GM23338 (cell line): Measurements from ENCODE around the gene ZFYVE16. TPM values are rescaled to one million over a fixed set of nuclear protein-coding genes. Genes with fewer than 3 reads are reported as not detected.

ENCODE experiments used
- ATAC-seq: fragments of 200-7000 bp; cut with Tn5 transposase; 3 replicates; pipeline ENCODE4 v1.9.1; 2020
- DNase-seq: peaks from one replicate; pipeline ENCODE4 v3.0.0-alpha.2; 2015; ENCODE audit warnings: low spot score
- H2AFZ ChIP-seq: fragments of 200-600 bp; sonication (generic); 2 replicates; pipeline ENCODE4 v1.8.0; 2016; ENCODE audit warnings: antibody characterized with exemption, mild to moderate bottlenecking, moderate library complexity
- H3F3A ChIP-seq: fragments of 200-600 bp; sonication (generic); replicated peaks from 2 replicates; pipeline ENCODE4 v1.8.0; 2017; ENCODE audit warnings: antibody characterized with exemption, mixed run types, low read depth
- H3K27ac ChIP-seq: fragments of 200-600 bp; sonication (generic); 2 replicates; pipeline ENCODE4 v1.6.1; 2016; ENCODE audit warnings: low read depth
- H3K27me3 ChIP-seq: fragments of 200-600 bp; sonication (generic); 2 replicates; pipeline ENCODE4 v1.8.0; 2016; ENCODE audit warnings: mild to moderate bottlenecking, mixed run types, moderate library complexity; ENCODE audit not compliant: insufficient read depth
- H3K36me3 ChIP-seq: fragments of 200-600 bp; sonication (generic); 2 replicates; pipeline ENCODE4 v1.8.0; 2016; ENCODE audit warnings: mild to moderate bottlenecking; ENCODE audit not compliant: insufficient read depth
- H3K4me1 ChIP-seq: fragments of 200-600 bp; sonication (generic); 2 replicates; pipeline ENCODE4 v1.8.0; 2016; ENCODE audit warnings: mild to moderate bottlenecking, moderate library complexity; ENCODE audit not compliant: insufficient read depth
- H3K4me2 ChIP-seq: fragments of 200-600 bp; sonication (generic); 2 replicates; pipeline ENCODE4 v1.7.1; 2017; ENCODE audit warnings: mixed run types
- H3K4me3 ChIP-seq: fragments of 200-600 bp; sonication (generic); 2 replicates; pipeline ENCODE4 v1.6.1; 2016; ENCODE audit warnings: mixed run types
- H3K79me2 ChIP-seq: fragments of 200-600 bp; sonication (generic); replicated peaks from 2 replicates; pipeline ENCODE4 v1.8.0; 2017; ENCODE audit warnings: mild to moderate bottlenecking; ENCODE audit not compliant: insufficient read depth
- H3K9me2 ChIP-seq: fragments of 200-600 bp; sonication (generic); 2 replicates; pipeline ENCODE4 v1.8.0; 2017; ENCODE audit not compliant: insufficient read depth
- H4K20me1 ChIP-seq: fragments of 200-600 bp; sonication (generic); replicated peaks from 2 replicates; pipeline ENCODE4 v1.8.0; 2017; ENCODE audit warnings: mild to moderate bottlenecking; ENCODE audit not compliant: insufficient read depth
- H3K27ac Mint-ChIP-seq: 2 replicates; pipeline ENCODE4 v1.8.0; 2020; ENCODE audit warnings: inconsistent platforms, mild to moderate bottlenecking, moderate library complexity, mixed read lengths
- H3K27me3 Mint-ChIP-seq: 3 replicates; pipeline ENCODE4 v1.8.0; 2022; ENCODE audit warnings: low read depth, mild to moderate bottlenecking, moderate library complexity, mixed read lengths, inconsistent platforms; ENCODE audit not compliant: insufficient read depth, poor library complexity
- H3K36me3 Mint-ChIP-seq: 3 replicates; pipeline ENCODE4 v1.8.0; 2021; ENCODE audit warnings: low read depth, mild to moderate bottlenecking, inconsistent platforms, moderate library complexity, mixed read lengths
- H3K4me1 Mint-ChIP-seq: 3 replicates; pipeline ENCODE4 v1.8.0; 2020; ENCODE audit warnings: mild to moderate bottlenecking, inconsistent platforms, mixed read lengths
- H3K4me3 Mint-ChIP-seq: 3 replicates; pipeline ENCODE4 v1.8.0; 2021; ENCODE audit warnings: moderate library complexity, mild to moderate bottlenecking, inconsistent platforms, mixed read lengths
- H3K9me3 Mint-ChIP-seq: 3 replicates; pipeline ENCODE4 v1.8.0; 2020; ENCODE audit warnings: moderate library complexity, mild to moderate bottlenecking, inconsistent platforms, mixed read lengths
- EZH2 ChIP-seq: fragments of 200-600 bp; sonication (generic); IDR thresholded peaks from one replicate; pipeline ENCODE4 v1.8.0; 2017; ENCODE audit warnings: antibody characterized with exemption, mild to moderate bottlenecking, low read depth; ENCODE audit not compliant: unreplicated experiment
- EZH2phosphoT487 ChIP-seq: fragments of 200-600 bp; sonication (generic); IDR thresholded peaks from one replicate; pipeline ENCODE4 v1.8.1; 2018; ENCODE audit warnings: antibody characterized with exemption; ENCODE audit not compliant: unreplicated experiment
- JUNB ChIP-seq: IDR thresholded peaks from one replicate; pipeline ENCODE4 v1.6.1; 2016; ENCODE audit warnings: antibody characterized with exemption; ENCODE audit not compliant: unreplicated experiment
- NANOG ChIP-seq: IDR thresholded peaks from 2 replicates; pipeline ENCODE4 v1.6.1; 2016; ENCODE audit warnings: antibody characterized with exemption, borderline replicate concordance
- POLR2AphosphoS5 ChIP-seq: IDR thresholded peaks from 2 replicates; pipeline ENCODE4 v1.6.1; 2016; ENCODE audit warnings: antibody characterized with exemption, low read depth
- STAT1 ChIP-seq: IDR thresholded peaks from one replicate; pipeline ENCODE4 v1.6.1; 2016; ENCODE audit warnings: antibody characterized with exemption; ENCODE audit not compliant: unreplicated experiment
- ZNF114 ChIP-seq: fragments of 250-450 bp; sonication (Bioruptor Pico); IDR thresholded peaks from 2 replicates; pipeline ENCODE4 v1.5.0; 2020; ENCODE audit warnings: mild to moderate bottlenecking, moderate library complexity
- ZNF331 ChIP-seq: fragments of 250-450 bp; sonication (Bioruptor Pico); IDR thresholded peaks from 2 replicates; pipeline ENCODE4 v1.5.0; 2020; ENCODE audit warnings: low read depth, mild to moderate bottlenecking, moderate library complexity
- polyA plus RNA-seq: library from polyadenylated mRNA; unstranded; fragments of >200 nt; fragmentation: Nextera tagmentation; extraction: Ambion mirVana; gene quantifications from 2 replicates; pipeline ENCODE4 v1.2.1, GENCODE V29; 2016
- total RNA-seq: library from RNA; depleted of rRNA; stranded (reverse); fragments of >200 nt; shearing (Covaris generic); gene quantifications from 2 replicates; pipeline ENCODE4 v1.2.3, GENCODE V29; 2014
- TF ChIP-seq, protein P1 (sequence below): IDR thresholded peaks from 2 replicates; pipeline ENCODE4 v1.6.1; 2016; ENCODE audit warnings: antibody characterized with exemption
- TF ChIP-seq, protein P2 (sequence below): IDR thresholded peaks from one replicate; pipeline ENCODE4 v1.6.1; 2018; ENCODE audit warnings: antibody characterized with exemption; ENCODE audit not compliant: unreplicated experiment
- TF ChIP-seq, protein P3 (sequence below), 2 experiments: fragments of 200-600 bp in 1 of 2; sonication (generic) in 1 of 2; conservative IDR thresholded peaks; 2 replicates each; pipeline versions ENCODE4 v1.5.1 to v1.6.1; 2016 to 2017; ENCODE audit warnings: antibody characterized with exemption in 2 of 2, low read depth in 2 of 2, mild to moderate bottlenecking in 2 of 2, moderate library complexity in 1 of 2

The ZFYVE16 gene
- total and polyA plus RNA-seq, 2 experiments from 2014 or later = 24.2 to 26.6 TPM

DNA sequence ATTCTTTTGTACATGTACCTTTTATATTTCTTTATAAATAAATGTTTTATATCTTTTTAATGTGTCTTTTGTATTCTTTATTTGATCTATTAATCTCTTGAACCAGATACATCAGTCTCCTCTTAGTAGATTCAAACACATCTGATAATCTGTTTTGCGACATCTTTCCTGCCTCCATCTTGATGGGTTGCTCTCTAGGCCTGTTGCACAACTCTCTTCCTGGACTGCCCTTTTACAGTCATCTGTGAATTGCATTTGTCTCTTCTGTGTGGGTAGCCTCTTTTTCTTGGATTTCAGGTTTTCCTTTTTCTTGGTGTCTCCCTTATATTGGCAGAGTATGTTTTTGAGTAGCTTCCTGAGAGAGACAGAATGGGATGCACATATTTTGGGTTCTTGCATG lies 6.2 kb downstream of the ZFYVE16 start (continued):
- TF ChIP-seq, protein P1, sequence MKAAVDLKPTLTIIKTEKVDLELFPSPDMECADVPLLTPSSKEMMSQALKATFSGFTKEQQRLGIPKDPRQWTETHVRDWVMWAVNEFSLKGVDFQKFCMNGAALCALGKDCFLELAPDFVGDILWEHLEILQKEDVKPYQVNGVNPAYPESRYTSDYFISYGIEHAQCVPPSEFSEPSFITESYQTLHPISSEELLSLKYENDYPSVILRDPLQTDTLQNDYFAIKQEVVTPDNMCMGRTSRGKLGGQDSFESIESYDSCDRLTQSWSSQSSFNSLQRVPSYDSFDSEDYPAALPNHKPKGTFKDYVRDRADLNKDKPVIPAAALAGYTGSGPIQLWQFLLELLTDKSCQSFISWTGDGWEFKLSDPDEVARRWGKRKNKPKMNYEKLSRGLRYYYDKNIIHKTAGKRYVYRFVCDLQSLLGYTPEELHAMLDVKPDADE = no peak
- no peak for TF ChIP-seq NANOG
- no peak for TF ChIP-seq EZH2
- TF ChIP-seq POLR2AphosphoS5 = no peak
- TF ChIP-seq, protein P2, sequence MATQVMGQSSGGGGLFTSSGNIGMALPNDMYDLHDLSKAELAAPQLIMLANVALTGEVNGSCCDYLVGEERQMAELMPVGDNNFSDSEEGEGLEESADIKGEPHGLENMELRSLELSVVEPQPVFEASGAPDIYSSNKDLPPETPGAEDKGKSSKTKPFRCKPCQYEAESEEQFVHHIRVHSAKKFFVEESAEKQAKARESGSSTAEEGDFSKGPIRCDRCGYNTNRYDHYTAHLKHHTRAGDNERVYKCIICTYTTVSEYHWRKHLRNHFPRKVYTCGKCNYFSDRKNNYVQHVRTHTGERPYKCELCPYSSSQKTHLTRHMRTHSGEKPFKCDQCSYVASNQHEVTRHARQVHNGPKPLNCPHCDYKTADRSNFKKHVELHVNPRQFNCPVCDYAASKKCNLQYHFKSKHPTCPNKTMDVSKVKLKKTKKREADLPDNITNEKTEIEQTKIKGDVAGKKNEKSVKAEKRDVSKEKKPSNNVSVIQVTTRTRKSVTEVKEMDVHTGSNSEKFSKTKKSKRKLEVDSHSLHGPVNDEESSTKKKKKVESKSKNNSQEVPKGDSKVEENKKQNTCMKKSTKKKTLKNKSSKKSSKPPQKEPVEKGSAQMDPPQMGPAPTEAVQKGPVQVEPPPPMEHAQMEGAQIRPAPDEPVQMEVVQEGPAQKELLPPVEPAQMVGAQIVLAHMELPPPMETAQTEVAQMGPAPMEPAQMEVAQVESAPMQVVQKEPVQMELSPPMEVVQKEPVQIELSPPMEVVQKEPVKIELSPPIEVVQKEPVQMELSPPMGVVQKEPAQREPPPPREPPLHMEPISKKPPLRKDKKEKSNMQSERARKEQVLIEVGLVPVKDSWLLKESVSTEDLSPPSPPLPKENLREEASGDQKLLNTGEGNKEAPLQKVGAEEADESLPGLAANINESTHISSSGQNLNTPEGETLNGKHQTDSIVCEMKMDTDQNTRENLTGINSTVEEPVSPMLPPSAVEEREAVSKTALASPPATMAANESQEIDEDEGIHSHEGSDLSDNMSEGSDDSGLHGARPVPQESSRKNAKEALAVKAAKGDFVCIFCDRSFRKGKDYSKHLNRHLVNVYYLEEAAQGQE = no peak
- TF ChIP-seq STAT1 = no peak
- no peak for TF ChIP-seq JUNB

DNA sequence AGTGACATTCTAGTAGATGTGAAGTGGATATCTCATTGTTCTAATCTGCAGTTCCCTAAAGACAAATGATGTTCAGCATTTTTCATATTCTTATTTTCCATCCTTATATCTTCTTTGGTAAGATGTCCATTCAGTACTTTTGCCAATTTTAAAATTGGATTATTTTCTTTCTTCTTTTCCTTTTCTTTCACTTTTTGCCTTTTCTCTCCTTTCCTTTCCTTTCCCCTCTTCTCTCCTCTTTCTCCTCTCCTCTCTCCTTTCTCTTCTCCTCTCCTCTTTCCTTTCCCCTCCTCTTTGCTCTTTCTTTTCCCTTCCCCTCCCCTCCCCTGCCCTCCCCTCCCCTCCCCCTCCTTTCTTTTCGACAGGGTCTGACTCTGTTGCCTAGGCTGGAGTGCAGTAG lies 10.1 kb downstream of the ZFYVE16 start:
- 0 out of 2 replicates have a peak, but pooled peaks cover 5% of the 10 kb centered on the region for H3K36me3 ChIP-seq
- no peaks in the 10 kb centered on the region for H3K4me1 Mint-ChIP-seq
- no peaks in the 10 kb centered on the region for H3K27me3 Mint-ChIP-seq
- H3K4me3 ChIP-seq = no peak overlapping the region
- DNase-seq (no peak), ATAC-seq (no peak)
- H3F3A ChIP-seq = no peaks in the 10 kb centered on the region
- no peaks in the 10 kb centered on the region for H3K27me3 ChIP-seq
- H2AFZ ChIP-seq = no peak overlapping the region
- H3K27ac Mint-ChIP-seq = no peak overlapping the region
- no peak overlapping the region for H3K4me2 ChIP-seq
- no peak overlapping the region for H3K4me3 Mint-ChIP-seq
- no peak overlapping the region for H3K27ac ChIP-seq
- H3K9me2 ChIP-seq = no peaks in the 10 kb centered on the region
- no peaks in the 10 kb centered on the region for H3K4me1 ChIP-seq
- H3K36me3 Mint-ChIP-seq = peaks cover 29% of the 10 kb centered on the region
- H4K20me1 ChIP-seq = 0 out of 2 replicates have a peak, but pooled peaks cover 7% of the 10 kb centered on the region
- peaks cover 20% of the 10 kb centered on the region for H3K9me3 Mint-ChIP-seq
- H3K79me2 ChIP-seq = peaks cover 66% of the 10 kb centered on the region
- TF ChIP-seq JUNB (no peak), EZH2phosphoT487 (no peak), ZNF114 (CRISPR knock-in tag) (no peak), ZNF331 (CRISPR knock-in tag) (no peak), EZH2 (no peak)
- TF ChIP-seq, protein P2 = no peak
- TF ChIP-seq, protein P3, sequence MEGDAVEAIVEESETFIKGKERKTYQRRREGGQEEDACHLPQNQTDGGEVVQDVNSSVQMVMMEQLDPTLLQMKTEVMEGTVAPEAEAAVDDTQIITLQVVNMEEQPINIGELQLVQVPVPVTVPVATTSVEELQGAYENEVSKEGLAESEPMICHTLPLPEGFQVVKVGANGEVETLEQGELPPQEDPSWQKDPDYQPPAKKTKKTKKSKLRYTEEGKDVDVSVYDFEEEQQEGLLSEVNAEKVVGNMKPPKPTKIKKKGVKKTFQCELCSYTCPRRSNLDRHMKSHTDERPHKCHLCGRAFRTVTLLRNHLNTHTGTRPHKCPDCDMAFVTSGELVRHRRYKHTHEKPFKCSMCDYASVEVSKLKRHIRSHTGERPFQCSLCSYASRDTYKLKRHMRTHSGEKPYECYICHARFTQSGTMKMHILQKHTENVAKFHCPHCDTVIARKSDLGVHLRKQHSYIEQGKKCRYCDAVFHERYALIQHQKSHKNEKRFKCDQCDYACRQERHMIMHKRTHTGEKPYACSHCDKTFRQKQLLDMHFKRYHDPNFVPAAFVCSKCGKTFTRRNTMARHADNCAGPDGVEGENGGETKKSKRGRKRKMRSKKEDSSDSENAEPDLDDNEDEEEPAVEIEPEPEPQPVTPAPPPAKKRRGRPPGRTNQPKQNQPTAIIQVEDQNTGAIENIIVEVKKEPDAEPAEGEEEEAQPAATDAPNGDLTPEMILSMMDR (conservative IDR thresholded peaks at IDR 0.05; ENCODE audit: low read depth in 2 of 2) = no peak
- TF ChIP-seq, protein P1 = no peak
